LNCaP clone FGC (cell line): ENCODE measurements around the gene MARCHF3.
"Not testable (repeated sequence)": the region's sequence is repeated elsewhere in the genome, so short reads cannot be mapped to it uniquely, and the experiment has no call there.

ENCODE experiments used
- DNase-seq: peaks from one replicate; pipeline ENCODE4 v3.0.0-alpha.2; 2011; ENCODE audit warnings: low read depth
- H3K4me3 ChIP-seq: 2 replicates; pipeline ENCODE4 v1.5.1; 2011; ENCODE audit warnings: mild to moderate bottlenecking, low read depth, low read length, control low read depth
- TF ChIP-seq, protein P1 (sequence below): IDR thresholded peaks from 2 replicates; pipeline ENCODE4 v1.5.1; 2012; ENCODE audit warnings: mild to moderate bottlenecking; ENCODE audit not compliant: control insufficient read depth, insufficient read depth; ENCODE audit errors: extremely low read depth

MARCHF3 gene

GRCh38 chr5:127024821-127025220, 5.5 kb downstream of the MARCHF3 start:
- no peak for DNase-seq
- TF ChIP-seq, protein P1, sequence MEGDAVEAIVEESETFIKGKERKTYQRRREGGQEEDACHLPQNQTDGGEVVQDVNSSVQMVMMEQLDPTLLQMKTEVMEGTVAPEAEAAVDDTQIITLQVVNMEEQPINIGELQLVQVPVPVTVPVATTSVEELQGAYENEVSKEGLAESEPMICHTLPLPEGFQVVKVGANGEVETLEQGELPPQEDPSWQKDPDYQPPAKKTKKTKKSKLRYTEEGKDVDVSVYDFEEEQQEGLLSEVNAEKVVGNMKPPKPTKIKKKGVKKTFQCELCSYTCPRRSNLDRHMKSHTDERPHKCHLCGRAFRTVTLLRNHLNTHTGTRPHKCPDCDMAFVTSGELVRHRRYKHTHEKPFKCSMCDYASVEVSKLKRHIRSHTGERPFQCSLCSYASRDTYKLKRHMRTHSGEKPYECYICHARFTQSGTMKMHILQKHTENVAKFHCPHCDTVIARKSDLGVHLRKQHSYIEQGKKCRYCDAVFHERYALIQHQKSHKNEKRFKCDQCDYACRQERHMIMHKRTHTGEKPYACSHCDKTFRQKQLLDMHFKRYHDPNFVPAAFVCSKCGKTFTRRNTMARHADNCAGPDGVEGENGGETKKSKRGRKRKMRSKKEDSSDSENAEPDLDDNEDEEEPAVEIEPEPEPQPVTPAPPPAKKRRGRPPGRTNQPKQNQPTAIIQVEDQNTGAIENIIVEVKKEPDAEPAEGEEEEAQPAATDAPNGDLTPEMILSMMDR = no peak
- H3K4me3 ChIP-seq = no peak overlapping the region

DNA sequence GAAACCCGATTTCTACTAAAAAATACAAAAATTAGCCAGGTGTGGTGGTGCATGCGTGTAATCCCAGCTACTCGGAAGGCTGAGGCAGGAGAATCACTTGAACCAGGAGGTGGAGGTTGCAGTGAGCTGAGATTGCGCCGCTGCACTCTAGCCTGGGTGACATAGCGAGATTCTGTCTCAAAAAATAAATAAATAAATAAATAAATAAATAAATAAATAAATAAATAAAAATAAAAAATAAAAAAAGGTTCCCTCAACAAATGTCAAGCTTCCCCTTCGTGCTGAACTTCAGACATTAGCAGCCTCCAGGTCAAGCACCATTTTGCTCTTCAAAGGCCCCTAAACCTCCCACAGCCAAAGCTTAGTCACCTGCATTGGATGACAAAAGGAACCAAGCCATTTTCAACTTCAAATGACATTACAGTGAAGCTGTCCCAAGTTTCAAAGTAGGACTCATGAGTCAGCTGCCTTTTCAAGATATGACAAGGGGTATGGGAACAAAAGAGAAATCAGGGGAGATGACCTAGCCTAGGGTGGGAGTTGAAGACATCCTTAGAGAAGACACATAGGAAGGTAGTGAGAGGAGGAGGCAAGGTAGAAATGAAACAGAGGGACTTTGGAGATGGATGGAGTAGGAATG, 6.7 kb downstream of the MARCHF3 start:
- DNase-seq, H3K4me3 ChIP-seq: not testable (repeated sequence)

- no peak overlapping the region for H3K4me3 ChIP-seq
- no peak for DNase-seq
- TF ChIP-seq, protein P1 = no peak
These were observed 7.5 kb downstream of the MARCHF3 start for GRCh38 chr5:127022846-127023245.

DNA sequence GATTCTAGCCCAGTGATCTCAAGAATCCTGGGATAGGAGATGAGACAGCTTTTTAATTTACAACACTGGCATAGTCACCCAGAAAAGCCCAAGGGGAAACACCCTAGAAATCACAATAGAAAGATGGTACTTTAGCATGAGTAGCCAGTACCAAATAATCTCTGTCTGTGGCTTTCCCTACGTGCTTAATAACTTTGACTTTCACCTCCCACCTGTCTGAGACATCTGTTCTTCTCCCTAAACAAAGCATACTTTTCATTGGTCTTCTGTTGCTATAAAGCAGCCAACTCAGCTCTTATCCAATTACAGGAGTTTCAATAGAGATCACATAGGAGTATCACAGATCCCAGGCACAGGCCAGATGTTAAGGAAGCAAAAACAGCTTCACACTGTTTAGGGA, 10.4 kb downstream of the MARCHF3 start:
- TF ChIP-seq, protein P1 = no peak
- no peak overlapping the region for H3K4me3 ChIP-seq
- DNase-seq = no peak

- not testable (repeated sequence) for DNase-seq, H3K4me3 ChIP-seq
These were observed 13.6 kb downstream of the MARCHF3 start for GRCh38 chr5:127016722-127017121.

GRCh38 chr5:127015716-127016115, 14.6 kb downstream of the MARCHF3 start:
- no peak for DNase-seq
- H3K4me3 ChIP-seq = no peak overlapping the region

GRCh38 chr5:127014573-127014972, 15.8 kb downstream of the MARCHF3 start:
- DNase-seq = no peak
- no peak overlapping the region for H3K4me3 ChIP-seq
- TF ChIP-seq, protein P1 = no peak

More at GRCh38 chr5:127015716-127016115, 14.6 kb downstream of the MARCHF3 start:
- TF ChIP-seq, protein P1 = no peak

- TF ChIP-seq, protein P1 = no peak
- DNase-seq = no peak
These were observed 17.0 kb downstream of the MARCHF3 start for GRCh38 chr5:127013407-127013806.

More at GRCh38 chr5:127013407-127013806, 17.0 kb downstream of the MARCHF3 start:
- H3K4me3 ChIP-seq = no peak overlapping the region
